SK-N-SH treated with all-trans-retinoic acid at 6 μM for 48 hours (cell line): ENCODE data around the gene PIGL.

Experiments used
- ATAC-seq: fragments of 200-7000 bp; cut with Tn5 transposase; 3 replicates; pipeline ENCODE4 v1.9.1; 2020; ENCODE audit warnings: mild to moderate bottlenecking, moderate library complexity
- ARNTL ChIP-seq: fragments of 450-650 bp; formaldehyde crosslinking; IDR thresholded peaks from 2 replicates; pipeline ENCODE4 v1.5.0; 2020; ENCODE audit warnings: low read depth, mild to moderate bottlenecking, moderate library complexity, borderline replicate concordance
- BACH2 ChIP-seq: fragments of 250-450 bp; sonication (Bioruptor Pico); IDR thresholded peaks from 2 replicates; pipeline ENCODE4 v1.9.0; 2021; ENCODE audit warnings: mild to moderate bottlenecking, borderline replicate concordance
- CREB5 ChIP-seq: fragments of 250-450 bp; sonication (Bioruptor Pico); IDR thresholded peaks from 2 replicates; pipeline ENCODE4 v1.5.1; 2020; ENCODE audit warnings: low read depth, mild to moderate bottlenecking, moderate library complexity
- CSDC2 ChIP-seq: fragments of 250-450 bp; sonication (Bioruptor Pico); IDR thresholded peaks from 2 replicates; pipeline ENCODE4 v1.5.0; 2020; ENCODE audit warnings: mild to moderate bottlenecking, moderate library complexity
- CSRNP3 ChIP-seq: fragments of 250-450 bp; sonication (Bioruptor Pico); IDR thresholded peaks from 2 replicates; pipeline ENCODE4 v1.5.1; 2021; ENCODE audit warnings: mild to moderate bottlenecking, moderate library complexity
- GLIS3 ChIP-seq: fragments of 250-450 bp; sonication (Bioruptor Pico); IDR thresholded peaks from 2 replicates; pipeline ENCODE4 v1.5.0; 2020; ENCODE audit warnings: mild to moderate bottlenecking, moderate library complexity
- ISL1 ChIP-seq: fragments of 250-450 bp; sonication (Bioruptor Pico); IDR thresholded peaks from 2 replicates; pipeline ENCODE4 v2.1.2; 2022; ENCODE audit warnings: mild to moderate bottlenecking, moderate library complexity
- OSR1 ChIP-seq: fragments of 250-450 bp; sonication (Bioruptor Pico); IDR thresholded peaks from 2 replicates; pipeline ENCODE4 v1.8.0; 2022; ENCODE audit warnings: moderate library complexity, mild to moderate bottlenecking, inconsistent platforms
- PATZ1 ChIP-seq: fragments of 250-450 bp; sonication (Bioruptor Pico); IDR thresholded peaks from 2 replicates; pipeline ENCODE4 v1.8.0; 2020; ENCODE audit warnings: mild to moderate bottlenecking, moderate library complexity, borderline replicate concordance
- POU6F1 ChIP-seq: fragments of 250-450 bp; sonication (Bioruptor Pico); IDR thresholded peaks from 2 replicates; pipeline ENCODE4 v1.8.0; 2021; ENCODE audit warnings: low read depth, mild to moderate bottlenecking, moderate library complexity, borderline replicate concordance
- SNAI2 ChIP-seq: fragments of 250-450 bp; sonication (Bioruptor Pico); IDR thresholded peaks from 2 replicates; pipeline ENCODE4 v1.5.0; 2020; ENCODE audit warnings: mild to moderate bottlenecking, moderate library complexity
- TSHZ2 ChIP-seq: fragments of 250-450 bp; sonication (Bioruptor Pico); IDR thresholded peaks from 2 replicates; pipeline ENCODE4 v1.5.0; 2020; ENCODE audit warnings: mild to moderate bottlenecking, moderate library complexity
- ZFP30 ChIP-seq: fragments of 450-650 bp; formaldehyde crosslinking; IDR thresholded peaks from 2 replicates; pipeline ENCODE4 v1.5.0; 2022; ENCODE audit warnings: mild to moderate bottlenecking, moderate library complexity
- ZNF565 ChIP-seq: fragments of 450-650 bp; formaldehyde crosslinking; conservative IDR thresholded peaks from 2 replicates; pipeline ENCODE4 v1.5.0; 2020; ENCODE audit warnings: low read depth, mild to moderate bottlenecking, moderate library complexity
- ZNF70 ChIP-seq: fragments of 450-650 bp; formaldehyde crosslinking; IDR thresholded peaks from 2 replicates; pipeline ENCODE4 v1.5.0; 2020; ENCODE audit warnings: mild to moderate bottlenecking, moderate library complexity

PIGL gene

GRCh38 chr17:16259926-16260325, 42.9 kb downstream of the PIGL start (continued):
- TF ChIP-seq TSHZ2 (CRISPR knock-in tag) (no peak), CSDC2 (no peak)

GRCh38 chr17:16261049-16261448, 44.0 kb downstream of the PIGL start:
- no peak for TF ChIP-seq OSR1 (CRISPR knock-in tag)
- TF ChIP-seq ZNF70: no peak
- no peak for TF ChIP-seq CSDC2
- TF ChIP-seq CREB5: no peak
- TF ChIP-seq POU6F1 (CRISPR knock-in tag): no peak
- no peak for TF ChIP-seq PATZ1 (CRISPR knock-in tag)
- TF ChIP-seq, all 23 proteins: peak for 0
- no peak for ATAC-seq

GRCh38 chr17:16262201-16262600, 45.2 kb downstream of the PIGL start:
- no peak for ATAC-seq

GRCh38 chr17:16267174-16267573, 50.2 kb downstream of the PIGL start:
- ATAC-seq: no peak
- no peak for TF ChIP-seq CREB5
- TF ChIP-seq GLIS3 (CRISPR knock-in tag): no peak
- no peak for TF ChIP-seq ISL1 (CRISPR knock-in tag)
- no peak for TF ChIP-seq ZNF70
- no peak for TF ChIP-seq SNAI2
- no peak for TF ChIP-seq TSHZ2 (CRISPR knock-in tag)
- TF ChIP-seq BACH2: no peak
- no peak for TF ChIP-seq POU6F1 (CRISPR knock-in tag)
- no peak for TF ChIP-seq CSRNP3 (CRISPR knock-in tag)
- no peak for TF ChIP-seq ARNTL (CRISPR knock-in tag)

More at GRCh38 chr17:16262201-16262600, 45.2 kb downstream of the PIGL start:
- TF ChIP-seq ZFP30 (CRISPR knock-in tag) (no peak), PATZ1 (CRISPR knock-in tag) (no peak), ZNF565 (CRISPR knock-in tag) (no peak), ZNF70 (no peak), ARNTL (CRISPR knock-in tag) (no peak), OSR1 (CRISPR knock-in tag) (no peak)
